GM18519 (cell line): ENCODE measurements around the gene ISY1.
A peak's percentile ranks its signal among the peaks of the same experiment; 100 is the strongest.
"Not testable (repeated sequence)": the region's sequence is repeated elsewhere in the genome, so short reads cannot be mapped to it uniquely, and the experiment has no call there.

Experiments
- ATAC-seq: cut with Tn5 transposase; IDR thresholded peaks from one replicate; pipeline ENCODE4 v1.9.1; 2021; ENCODE audit warnings: mild to moderate bottlenecking, moderate library complexity; ENCODE audit not compliant: unreplicated experiment, low FRiP score

Gene ISY1

DNA sequence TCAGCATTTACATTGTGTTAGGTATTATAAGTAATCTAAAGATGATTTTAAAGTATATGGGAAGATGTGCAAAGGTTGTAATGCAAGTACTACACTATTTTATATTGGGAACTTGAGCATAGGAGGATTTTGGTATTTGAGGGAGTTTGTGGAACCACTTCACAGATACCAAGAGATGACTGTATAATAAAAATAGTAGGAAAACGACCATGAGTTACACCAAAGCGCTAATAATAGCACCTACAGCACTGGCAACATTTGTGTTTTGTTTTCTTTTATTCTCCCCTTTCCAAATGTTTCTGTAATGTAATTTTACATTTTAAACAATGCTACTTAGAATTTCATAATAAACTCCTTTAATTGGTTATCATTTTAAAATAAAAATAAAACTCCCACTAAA lies 12.3 kb upstream of the ISY1 start:
- ATAC-seq = no peak

- ATAC-seq = no peak
Measured at GRCh38 chr3:129166579-129167332, 5.9 kb upstream of the ISY1 start.

- not testable (repeated sequence) for ATAC-seq
Measured at GRCh38 chr3:129165594-129165993, 4.7 kb upstream of the ISY1 start.

DNA sequence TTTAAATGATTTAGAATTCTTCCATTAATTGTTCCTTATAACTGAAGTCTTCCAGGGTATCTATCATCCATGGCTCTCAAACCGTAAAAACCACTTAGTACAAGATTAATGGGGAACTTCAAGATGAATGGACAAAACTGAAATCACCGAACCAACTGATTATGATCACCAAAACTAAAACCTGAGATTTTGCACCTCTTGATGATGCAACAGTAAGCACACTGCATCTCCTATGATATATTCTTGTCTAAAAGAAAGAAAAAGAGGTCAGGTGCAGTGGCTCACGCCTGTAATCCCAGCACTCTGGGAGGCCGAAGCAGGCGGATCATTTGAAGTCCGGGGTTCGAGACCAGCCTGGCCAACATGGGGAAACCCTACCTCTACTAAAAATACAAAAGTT lies 3.6 kb upstream of the ISY1 start:
- ATAC-seq = no peak

DNA sequence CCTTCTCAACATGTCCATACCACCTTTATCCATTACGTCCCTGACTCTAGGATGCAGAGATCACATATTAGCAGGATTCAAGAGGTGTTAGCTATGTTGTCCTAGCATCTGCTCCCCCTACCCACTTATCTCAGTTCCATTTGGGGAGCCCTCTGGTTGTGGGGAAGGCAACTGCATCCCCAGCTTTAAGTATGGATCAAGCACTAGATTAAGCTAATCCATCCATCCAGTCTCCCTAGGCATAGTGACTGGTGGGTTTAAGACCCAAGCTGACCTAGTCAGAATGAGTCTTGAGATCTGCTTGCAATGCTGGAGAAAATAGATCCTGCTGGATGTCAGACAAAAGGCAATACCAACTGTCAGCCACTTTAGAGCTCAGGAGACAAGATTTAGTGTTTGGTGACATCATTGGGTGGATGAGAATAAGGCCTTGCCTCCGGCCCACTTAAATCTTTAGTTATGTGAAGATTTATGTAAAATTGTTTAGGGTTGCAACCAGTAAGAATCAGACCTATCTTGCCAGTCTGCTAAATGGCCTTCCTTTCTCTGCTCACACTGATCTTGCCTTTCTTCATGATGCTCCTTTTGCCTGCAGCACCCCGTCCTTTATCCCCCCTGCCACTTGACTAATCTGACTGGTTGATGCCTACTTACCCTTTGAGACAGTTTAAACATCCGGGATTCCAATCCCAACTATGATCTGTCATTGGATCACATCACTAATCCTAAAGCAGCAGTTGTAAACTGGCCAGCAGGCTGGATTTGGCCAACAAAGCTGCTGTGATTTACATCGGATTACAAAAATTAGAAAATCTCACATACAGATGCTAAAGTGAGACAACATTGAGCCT lies 2.1 kb upstream of the ISY1 start:
- no peak for ATAC-seq

DNA sequence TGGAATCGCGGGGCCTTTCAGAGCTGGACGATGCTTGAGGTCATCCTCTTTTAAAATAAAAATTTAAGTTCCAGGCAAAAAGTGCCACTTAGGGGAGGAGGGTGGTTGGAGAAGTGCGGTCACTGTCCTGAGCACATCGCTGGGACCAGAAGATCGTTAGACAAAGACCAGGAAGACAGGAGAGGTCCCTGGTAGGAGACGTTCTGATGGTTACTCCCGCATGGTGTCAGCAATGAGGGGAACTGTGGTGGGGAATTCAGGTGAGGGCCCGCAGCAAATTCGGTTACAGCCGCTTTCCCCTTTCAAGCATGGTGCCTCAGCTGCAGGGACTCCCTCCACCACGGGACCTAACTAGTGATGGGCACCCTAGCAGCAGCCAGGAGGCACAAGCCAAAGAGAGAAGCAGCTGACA lies 1.0 kb upstream of the ISY1 start:
- ATAC-seq = no peak

DNA sequence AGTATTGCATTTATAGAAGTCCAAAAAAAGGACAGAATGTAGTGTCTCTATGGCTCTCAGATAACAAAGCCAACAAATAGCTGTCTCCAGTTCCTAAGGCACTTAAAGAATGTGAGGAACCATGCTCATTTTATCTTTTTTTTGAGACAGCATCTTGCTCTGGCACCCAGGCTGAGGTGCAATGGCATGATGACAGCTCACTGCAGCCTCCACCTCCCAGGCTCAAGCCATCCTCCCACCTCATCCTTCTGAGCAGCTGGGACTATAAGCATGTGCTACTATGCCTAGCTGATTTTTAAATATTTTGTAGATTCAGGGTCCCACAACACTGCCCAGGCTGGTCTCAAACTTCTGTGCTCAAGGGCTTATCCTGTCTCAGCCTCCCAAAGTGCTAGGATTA lies 16.1 kb downstream of the ISY1 start:
- no peak for ATAC-seq

- ATAC-seq = not testable (repeated sequence)
Measured at GRCh38 chr3:129141011-129141410, 19.9 kb downstream of the ISY1 start.

- ATAC-seq = no peak
Measured at GRCh38 chr3:129139911-129140310, 21.0 kb downstream of the ISY1 start.

DNA sequence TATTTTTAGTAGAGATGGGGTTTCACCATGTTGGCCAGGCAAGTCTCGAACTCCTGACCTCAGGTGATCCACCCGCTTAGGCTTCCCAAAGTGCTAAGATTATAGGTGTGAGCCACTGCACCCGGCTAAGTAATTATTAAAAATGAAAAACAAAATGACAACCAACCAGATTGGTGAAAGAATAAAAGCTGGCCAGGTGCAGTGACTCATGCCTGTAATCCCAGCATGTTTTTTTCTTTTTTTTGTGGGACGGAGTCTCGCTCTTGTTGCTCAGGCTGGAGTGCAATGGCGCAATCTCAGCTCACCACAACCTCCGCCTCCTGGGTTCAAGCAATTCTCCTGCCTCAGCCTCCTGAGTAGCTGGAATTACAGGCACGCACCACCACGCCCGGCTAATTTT lies 24.6 kb downstream of the ISY1 start:
- not testable (repeated sequence) for ATAC-seq

- ATAC-seq = no peak
Measured at GRCh38 chr3:129132097-129132866, 28.6 kb downstream of the ISY1 start.

DNA sequence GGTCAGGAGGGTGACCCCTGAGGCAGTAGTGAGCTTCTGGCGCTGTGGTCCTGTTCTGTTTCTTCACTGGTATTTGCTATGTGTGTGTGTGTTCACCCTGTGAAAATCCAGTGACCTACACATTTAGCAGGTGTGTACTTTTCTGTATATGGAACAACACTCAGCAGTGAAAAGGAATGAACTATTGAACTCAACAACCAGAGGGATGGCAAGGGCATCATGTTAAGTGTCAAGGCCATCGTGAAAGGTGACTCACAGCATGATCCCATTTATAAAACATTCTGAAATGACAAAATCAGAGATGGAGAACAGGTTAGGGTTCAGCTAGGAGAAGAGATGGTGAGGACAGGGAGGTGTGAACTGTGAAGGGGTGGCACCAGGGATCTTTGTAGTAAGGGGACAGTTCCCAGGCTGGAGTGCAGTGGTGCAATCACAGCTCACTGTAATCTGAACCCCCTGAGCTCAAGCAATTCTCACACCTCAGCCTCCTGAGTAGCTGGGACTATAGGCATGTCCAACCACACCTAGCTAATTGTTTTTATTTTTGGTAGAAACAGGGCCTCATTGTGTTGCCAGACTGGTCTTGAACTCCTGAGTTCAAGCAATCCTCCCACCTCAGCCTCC lies 29.3 kb downstream of the ISY1 start:
- ATAC-seq = no peak

DNA sequence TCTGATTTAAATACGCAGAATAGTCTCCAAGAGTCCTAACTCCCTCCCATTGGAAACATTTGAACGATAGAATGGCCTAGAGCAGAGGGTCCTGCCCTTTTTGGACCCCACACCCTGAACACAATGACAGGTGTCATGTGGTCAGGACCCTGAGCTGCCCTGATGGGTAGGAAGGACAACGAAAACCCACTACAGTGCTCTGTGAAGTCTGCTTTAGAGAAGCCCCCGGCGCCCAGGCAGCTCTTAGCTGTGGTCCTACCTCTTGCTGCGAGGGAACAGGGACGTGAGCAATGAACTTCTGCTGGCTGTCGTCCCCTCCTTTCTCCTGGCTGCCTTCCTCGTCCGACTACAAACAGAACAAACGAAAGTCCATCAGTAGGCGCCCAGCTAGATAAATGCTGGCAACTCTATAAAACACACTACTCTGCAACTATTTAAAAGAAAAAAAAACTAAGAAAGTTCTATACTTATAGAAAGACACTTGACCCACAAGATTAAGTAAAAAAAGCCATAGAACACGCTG lies 30.5 kb downstream of the ISY1 start:
- no peak for ATAC-seq

DNA sequence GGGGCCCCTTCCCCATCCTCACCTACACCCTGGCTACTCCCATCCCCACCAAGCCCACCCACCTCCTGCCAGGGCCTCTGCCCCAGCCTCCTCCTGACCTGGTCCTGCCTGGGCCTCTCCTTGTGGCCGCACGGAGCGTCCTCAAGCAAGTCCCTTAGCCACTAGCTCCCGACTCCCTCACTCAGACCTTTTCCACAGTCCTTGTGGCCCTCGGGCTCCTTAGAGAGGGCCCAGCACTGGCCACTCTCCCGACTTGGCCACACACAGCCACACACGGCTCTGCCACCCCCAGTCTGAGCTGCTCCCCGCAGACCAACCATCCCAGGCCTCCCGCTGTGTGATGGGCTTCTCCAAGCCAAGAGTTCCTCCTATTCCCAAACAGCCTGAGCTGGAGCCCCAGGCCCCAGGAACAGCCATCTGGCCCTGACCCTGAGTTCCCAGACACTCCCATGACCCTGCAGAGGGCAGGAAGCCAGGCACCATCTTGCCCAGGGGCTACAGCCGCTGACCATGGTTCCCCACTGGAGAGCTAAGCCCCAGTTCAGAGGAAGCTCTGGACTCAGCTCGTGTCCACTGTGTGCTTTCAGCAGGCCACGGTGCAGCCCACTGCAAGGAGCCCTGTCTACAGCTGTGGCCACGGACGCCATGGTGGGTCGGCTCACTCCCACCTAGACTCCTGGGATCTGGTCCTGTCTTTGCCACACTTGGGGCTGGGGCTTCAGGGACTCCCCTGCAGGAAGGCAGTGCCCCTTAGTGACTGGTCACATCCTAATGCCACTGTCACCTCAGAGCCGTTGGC lies 32.3 kb downstream of the ISY1 start:
- no peak for ATAC-seq

DNA sequence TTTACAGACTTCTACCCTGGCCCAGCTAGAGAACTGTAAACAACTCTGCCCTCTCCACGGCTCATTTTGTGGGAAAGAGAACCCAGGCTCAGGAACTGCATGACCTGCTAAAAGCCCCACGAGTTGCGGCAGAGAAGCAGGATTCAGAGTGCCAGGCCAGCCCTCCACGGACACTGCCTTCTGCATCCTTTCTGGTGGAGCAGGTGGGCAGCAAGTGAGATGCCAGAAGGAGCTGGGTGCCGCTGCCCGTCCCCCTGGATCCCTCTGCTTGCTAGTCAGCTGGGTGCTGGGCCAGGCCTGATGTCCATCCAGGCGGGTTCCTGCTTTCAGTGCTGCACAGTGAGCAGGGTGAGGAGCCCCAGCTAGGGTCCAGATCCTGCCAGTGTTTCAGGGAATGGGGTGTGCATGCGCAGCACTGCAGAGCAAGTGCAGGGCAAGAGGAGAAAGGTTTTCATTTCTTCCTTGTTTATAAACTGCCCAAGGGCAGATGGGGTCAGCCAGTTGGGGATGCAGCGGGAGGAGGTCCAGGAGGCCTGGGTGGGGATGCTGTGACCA lies 34.1 kb downstream of the ISY1 start:
- no peak for ATAC-seq

- ATAC-seq = no peak
Measured at GRCh38 chr3:129123314-129124060, 37.4 kb downstream of the ISY1 start.

DNA sequence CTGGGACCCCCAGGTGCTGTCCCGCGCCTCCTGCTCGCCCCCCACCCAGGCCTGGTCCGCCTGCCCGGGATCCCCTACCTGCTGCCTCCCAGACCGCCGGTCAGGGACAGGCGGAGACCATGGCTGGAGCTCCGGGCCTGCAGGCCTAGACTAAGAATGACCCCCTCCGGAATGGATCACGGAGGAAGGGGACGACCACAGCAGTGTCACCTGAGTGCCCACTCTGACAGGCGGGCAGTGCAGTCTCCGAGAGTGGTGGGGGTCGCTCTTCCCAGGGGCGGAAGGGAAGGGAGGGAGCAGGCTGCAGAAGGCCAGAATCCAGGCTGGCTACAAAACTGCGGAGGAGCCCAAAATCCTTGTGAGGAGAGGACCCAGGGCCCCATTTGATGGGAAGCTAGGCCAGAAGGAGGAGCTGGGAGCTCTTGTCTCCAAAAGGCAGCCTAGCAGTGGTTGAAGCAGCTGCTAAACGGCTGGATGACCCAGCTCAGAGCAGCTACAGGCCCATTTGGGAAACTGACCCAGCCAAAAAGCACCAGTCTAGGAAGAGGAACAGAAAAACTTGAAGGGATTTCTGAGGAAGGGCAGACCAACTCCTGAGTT lies 38.4 kb downstream of the ISY1 start:
- ATAC-seq = no peak

GRCh38 chr3:129121792-129122411 lies 39.0 kb downstream of the ISY1 start, which contains the start of gene RAB43:
RAB43 (minus strand) TSS chr3:129121804; CDS start chr3:129121489, 315 bp downstream.
- ATAC-seq = peak; percentile 39
